ENCODE results near the gene HCN2.

Gene HCN2

DNA sequence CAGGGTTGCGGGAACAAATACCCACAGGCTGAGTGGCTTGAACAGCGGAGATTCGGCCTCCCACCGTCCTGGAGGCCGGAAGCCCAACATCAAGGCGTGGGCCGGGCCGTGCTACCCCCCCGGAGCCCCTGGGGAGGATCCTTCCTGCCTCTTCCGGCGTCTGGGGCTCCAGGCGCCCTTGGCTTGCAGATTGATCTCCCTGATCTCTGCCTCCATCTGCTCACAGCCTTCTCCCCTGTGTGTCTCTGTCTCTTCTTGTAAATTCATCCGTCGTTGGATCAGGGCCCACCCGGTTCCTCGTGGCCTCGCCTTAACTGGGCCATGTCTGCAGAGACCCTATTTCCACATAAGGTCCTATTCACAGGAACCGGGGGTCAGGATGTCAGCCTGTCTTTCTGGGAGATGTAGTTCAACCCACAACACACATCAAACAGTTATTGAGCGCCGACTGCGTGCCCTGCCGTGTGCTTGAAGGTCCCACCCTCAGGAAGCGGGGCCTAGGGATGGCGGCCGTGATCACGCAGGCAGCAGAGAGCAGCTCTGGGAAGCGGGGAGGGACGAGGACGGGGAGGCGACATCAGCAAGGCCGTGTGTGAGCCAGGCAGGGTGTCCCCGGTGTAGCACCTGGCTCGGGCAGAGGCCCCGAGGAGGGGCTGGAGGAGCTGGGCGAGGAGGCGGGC lies 21.3 kb downstream of the HCN2 start:
- no peak overlapping the region for H3K27ac ChIP-seq (ENCODE audit: low read depth, low read length)
- H3K27me3 ChIP-seq (ENCODE audit: control insufficient read depth in 1 of 2, insufficient read depth in 2 of 2, low read length in 2 of 2), result peaks cover 0 to 31% of the 10 kb centered on the region in 2 donors
- no peak overlapping the region for H3K4me3 ChIP-seq (ENCODE audit: low read depth in 1 of 2, low read length in 2 of 2)
- no peaks in the 10 kb centered on the region for H3K36me3 ChIP-seq (ENCODE audit: insufficient read depth, low read length)
- no peaks in the 10 kb centered on the region for H3K9me3 ChIP-seq (ENCODE audit: low read length)
- no peak overlapping the region for H3K9ac ChIP-seq (ENCODE audit: low read length)
- H3K4me1 ChIP-seq (ENCODE audit: insufficient read depth, low read length), result no peaks in the 10 kb centered on the region

DNA sequence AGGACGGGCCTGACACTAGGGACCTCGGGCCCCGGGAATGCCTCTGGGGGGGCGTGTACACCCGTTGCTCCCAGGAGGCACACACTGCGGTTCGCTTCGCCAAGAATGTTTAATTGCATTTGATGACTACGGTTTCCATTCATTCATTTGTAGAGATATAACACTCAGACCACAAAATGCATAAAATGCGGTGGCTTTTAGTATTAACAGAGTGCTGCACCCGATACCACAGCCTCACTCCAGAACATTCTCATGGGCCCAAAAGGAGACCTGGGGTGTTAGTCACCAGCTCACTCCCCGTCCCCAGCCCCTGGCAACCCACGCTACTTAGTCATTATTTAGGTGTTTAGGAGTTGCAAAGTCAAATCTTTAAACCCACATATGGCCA lies 21.8 kb downstream of the HCN2 start:
- Histone ChIP-seq H3K27me3 (ENCODE audit: control insufficient read depth in 1 of 2, insufficient read depth in 2 of 2, low read length in 2 of 2) (peaks cover 0 to 31% of the 10 kb centered on the region in 2 donors), H3K9ac (ENCODE audit: low read length) (no peak overlapping the region), H3K9me3 (ENCODE audit: low read length) (no peaks in the 10 kb centered on the region), H3K36me3 (ENCODE audit: insufficient read depth, low read length) (no peaks in the 10 kb centered on the region), H3K4me1 (ENCODE audit: insufficient read depth, low read length) (no peaks in the 10 kb centered on the region), H3K4me3 (ENCODE audit: low read depth in 1 of 2, low read length in 2 of 2) (no peak overlapping the region), H3K27ac (ENCODE audit: low read depth, low read length) (no peak overlapping the region)

DNA sequence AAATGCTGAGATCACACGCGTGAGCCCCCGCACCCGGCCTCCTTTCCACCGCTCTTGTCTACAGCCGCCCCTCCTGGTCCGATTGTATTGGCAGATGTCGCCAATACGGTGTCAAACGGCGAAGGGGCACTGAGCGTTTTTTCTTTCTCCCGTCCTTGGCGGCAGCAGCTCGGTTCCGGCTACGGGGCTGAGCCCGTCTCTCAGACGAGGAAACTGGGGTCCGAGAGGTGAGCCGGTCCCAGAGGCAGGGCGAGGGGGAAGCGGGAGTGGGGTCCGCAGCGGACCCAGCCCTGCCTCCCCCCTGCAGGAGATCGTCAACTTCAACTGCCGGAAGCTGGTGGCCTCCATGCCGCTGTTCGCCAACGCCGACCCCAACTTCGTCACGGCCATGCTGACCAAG lies 23.3 kb downstream of the HCN2 start:
- Histone ChIP-seq H3K9me3 (ENCODE audit: low read length) (no peaks in the 10 kb centered on the region), H3K4me3 (ENCODE audit: low read depth in 1 of 2, low read length in 2 of 2) (no peak overlapping the region), H3K9ac (ENCODE audit: low read length) (no peak overlapping the region), H3K27me3 (ENCODE audit: control insufficient read depth in 1 of 2, insufficient read depth in 2 of 2, low read length in 2 of 2) (peaks cover 0 to 39% of the 10 kb centered on the region in 2 donors), H3K27ac (ENCODE audit: low read depth, low read length) (no peak overlapping the region), H3K36me3 (ENCODE audit: insufficient read depth, low read length) (no peaks in the 10 kb centered on the region), H3K4me1 (ENCODE audit: insufficient read depth, low read length) (no peaks in the 10 kb centered on the region)

DNA sequence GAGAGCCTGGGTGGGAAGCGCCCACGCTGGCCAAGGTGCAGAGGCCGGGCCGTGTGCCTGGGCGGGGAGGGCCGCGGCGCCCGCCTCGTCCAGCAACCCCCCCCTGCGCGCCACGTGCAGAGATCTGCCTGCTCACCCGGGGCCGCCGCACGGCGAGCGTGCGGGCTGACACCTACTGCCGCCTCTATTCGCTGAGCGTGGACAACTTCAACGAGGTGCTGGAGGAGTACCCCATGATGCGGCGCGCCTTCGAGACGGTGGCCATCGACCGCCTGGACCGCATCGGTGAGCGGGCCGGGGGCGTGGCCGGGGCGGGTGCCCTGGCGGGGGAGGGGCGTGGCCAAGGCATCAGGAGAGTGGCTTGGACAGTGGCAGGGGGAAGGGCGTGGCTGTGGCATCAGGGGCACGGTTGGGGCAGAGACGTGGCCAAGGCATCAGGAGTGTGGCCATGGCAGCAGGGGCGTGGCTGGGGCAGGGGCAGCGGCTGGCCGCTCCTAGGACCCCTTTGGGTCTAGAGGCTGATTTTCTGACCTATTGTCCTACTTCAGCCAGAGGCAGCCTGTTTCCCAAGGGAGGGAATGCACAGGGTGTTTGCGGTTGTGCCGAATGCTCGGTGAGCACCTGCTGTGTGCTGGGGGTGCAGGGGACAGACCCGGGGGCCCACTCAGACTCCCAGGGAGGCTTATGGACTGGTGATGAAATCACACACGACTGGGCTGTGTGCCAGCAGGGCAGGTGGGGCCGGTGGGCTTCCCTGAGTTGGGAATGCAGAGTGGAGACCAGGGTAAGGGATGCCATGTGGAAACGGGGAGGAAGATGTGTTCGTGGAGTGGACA lies 24.3 kb downstream of the HCN2 start:
- Histone ChIP-seq H3K9me3 (ENCODE audit: low read length) (no peaks in the 10 kb centered on the region), H3K36me3 (ENCODE audit: insufficient read depth, low read length) (no peaks in the 10 kb centered on the region), H3K4me3 (ENCODE audit: low read depth in 1 of 2, low read length in 2 of 2) (no peak overlapping the region), H3K4me1 (ENCODE audit: insufficient read depth, low read length) (no peaks in the 10 kb centered on the region), H3K27ac (ENCODE audit: low read depth, low read length) (no peak overlapping the region), H3K27me3 (ENCODE audit: control insufficient read depth in 1 of 2, insufficient read depth in 2 of 2, low read length in 2 of 2) (peaks cover 0 to 34% of the 10 kb centered on the region in 2 donors), H3K9ac (ENCODE audit: low read length) (no peak overlapping the region)

DNA sequence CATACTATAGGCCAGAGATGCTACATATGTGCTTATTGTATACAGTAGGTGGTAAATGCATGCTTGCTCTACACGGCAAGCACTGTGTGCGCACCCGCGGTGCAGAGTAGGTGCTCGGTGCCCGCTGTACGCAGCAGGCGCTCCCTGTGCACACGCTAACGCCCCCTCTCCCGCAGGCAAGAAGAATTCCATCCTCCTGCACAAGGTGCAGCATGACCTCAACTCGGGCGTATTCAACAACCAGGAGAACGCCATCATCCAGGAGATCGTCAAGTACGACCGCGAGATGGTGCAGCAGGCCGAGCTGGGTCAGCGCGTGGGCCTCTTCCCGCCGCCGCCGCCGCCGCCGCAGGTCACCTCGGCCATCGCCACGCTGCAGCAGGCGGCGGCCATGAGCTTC lies 25.9 kb downstream of the HCN2 start:
- H3K9me3 ChIP-seq (ENCODE audit: low read length), result no peaks in the 10 kb centered on the region
- peaks cover 7% of the 10 kb centered on the region for H3K36me3 ChIP-seq (ENCODE audit: insufficient read depth, low read length)
- no peak overlapping the region for H3K27ac ChIP-seq (ENCODE audit: low read depth, low read length)
- no peak overlapping the region for H3K9ac ChIP-seq (ENCODE audit: low read length)
- H3K27me3 ChIP-seq (ENCODE audit: control insufficient read depth in 1 of 2, insufficient read depth in 2 of 2, low read length in 2 of 2), result peaks cover 0 to 30% of the 10 kb centered on the region in 2 donors
- no peak overlapping the region for H3K4me3 ChIP-seq (ENCODE audit: low read depth in 1 of 2, low read length in 2 of 2)
- H3K4me1 ChIP-seq (ENCODE audit: insufficient read depth, low read length), result no peaks in the 10 kb centered on the region

DNA sequence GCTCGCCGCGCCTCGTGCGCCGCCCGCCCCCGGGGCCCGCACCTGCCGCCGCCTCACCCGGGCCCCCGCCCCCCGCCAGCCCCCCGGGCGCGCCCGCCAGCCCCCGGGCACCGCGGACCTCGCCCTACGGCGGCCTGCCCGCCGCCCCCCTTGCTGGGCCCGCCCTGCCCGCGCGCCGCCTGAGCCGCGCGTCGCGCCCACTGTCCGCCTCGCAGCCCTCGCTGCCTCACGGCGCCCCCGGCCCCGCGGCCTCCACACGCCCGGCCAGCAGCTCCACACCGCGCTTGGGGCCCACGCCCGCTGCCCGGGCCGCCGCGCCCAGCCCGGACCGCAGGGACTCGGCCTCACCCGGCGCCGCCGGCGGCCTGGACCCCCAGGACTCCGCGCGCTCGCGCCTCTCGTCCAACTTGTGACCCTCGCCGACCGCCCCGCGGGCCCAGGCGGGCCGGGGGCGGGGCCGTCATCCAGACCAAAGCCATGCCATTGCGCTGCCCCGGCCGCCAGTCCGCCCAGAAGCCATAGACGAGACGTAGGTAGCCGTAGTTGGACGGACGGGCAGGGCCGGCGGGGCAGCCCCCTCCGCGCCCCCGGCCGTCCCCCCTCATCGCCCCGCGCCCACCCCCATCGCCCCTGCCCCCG lies 26.5 kb downstream of the HCN2 start:
- Histone ChIP-seq H3K27ac (ENCODE audit: low read depth, low read length) (no peak overlapping the region), H3K4me3 (ENCODE audit: low read depth in 1 of 2, low read length in 2 of 2) (no peak overlapping the region), H3K36me3 (ENCODE audit: insufficient read depth, low read length) (peaks cover 7% of the 10 kb centered on the region), H3K9me3 (ENCODE audit: low read length) (no peaks in the 10 kb centered on the region), H3K4me1 (ENCODE audit: insufficient read depth, low read length) (no peaks in the 10 kb centered on the region), H3K27me3 (ENCODE audit: control insufficient read depth in 1 of 2, insufficient read depth in 2 of 2, low read length in 2 of 2) (peaks cover 0 to 30% of the 10 kb centered on the region in 2 donors), H3K9ac (ENCODE audit: low read length) (no peak overlapping the region)

DNA sequence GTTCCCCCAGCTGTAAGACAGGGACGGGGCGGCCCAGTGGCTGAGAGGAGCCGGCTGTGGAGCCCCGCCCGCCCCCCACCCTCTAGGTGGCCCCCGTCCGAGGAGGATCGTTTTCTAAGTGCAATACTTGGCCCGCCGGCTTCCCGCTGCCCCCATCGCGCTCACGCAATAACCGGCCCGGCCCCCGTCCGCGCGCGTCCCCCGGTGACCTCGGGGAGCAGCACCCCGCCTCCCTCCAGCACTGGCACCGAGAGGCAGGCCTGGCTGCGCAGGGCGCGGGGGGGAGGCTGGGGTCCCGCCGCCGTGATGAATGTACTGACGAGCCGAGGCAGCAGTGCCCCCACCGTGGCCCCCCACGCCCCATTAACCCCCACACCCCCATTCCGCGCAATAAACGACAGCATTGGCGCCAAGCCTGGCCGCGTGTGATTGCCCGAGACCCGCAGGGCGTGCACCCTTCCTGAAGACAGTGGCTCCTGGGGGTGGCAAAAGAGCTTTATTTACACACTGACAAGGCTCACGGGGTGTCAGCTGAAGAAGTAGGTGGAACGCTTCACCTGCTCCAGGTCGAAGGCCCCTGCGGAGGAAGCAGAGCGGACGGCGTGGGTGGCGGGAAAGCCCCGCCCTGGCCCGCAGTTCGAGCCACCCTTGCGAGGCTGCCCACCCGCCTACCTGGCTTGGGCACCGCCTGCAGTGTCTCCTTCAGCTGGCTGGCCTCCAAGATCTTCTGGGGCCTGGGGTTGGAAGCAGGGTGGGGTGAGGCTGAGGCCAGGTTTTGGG lies 27.3 kb downstream of the HCN2 start:
- no peaks in the 10 kb centered on the region for H3K9me3 ChIP-seq (ENCODE audit: low read length)
- peaks cover 7% of the 10 kb centered on the region for H3K36me3 ChIP-seq (ENCODE audit: insufficient read depth, low read length)
- H3K27me3 ChIP-seq (ENCODE audit: control insufficient read depth in 1 of 2, insufficient read depth in 2 of 2, low read length in 2 of 2), result peaks cover 0 to 30% of the 10 kb centered on the region in 2 donors
- H3K9ac ChIP-seq (ENCODE audit: low read length), result no peak overlapping the region
- H3K4me3 ChIP-seq (ENCODE audit: low read depth in 1 of 2, low read length in 2 of 2), result no peak overlapping the region
- no peaks in the 10 kb centered on the region for H3K4me1 ChIP-seq (ENCODE audit: insufficient read depth, low read length)
- no peak overlapping the region for H3K27ac ChIP-seq (ENCODE audit: low read depth, low read length)

DNA sequence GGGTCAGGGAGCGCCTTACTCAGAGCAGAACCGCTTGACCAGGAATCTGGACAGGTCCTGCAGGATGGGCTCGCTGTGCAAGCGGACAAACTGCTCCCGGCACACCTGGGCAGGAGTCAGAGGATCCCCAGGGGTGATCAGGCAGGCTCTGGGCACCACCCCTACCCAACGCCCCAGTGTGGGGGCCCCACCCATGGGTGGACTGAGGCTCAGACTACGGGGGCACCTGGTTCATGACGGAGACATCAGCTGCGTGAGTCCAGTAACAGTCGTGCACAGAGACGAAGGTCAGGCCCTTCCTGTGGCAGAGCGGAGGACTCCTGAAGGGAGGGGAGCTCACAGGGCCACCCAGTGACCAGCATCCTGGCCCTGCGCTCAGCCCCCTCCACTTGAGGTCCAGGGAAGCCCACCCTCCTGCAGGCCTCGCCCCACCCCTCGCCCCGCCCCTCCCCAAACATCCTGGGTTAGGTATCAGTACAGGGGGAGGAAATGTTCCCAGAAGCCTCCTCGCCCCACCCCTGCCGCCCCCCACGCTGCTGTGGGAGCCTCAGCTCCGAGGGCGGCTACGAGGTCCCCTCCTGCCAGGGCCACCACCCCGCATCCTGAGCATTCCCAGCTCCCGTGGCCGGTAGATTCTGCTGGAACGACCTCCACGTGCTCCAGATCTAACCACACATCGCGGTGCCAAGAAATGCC lies 28.0 kb downstream of the HCN2 start:
- Histone ChIP-seq H3K27ac (ENCODE audit: low read depth, low read length) (no peak overlapping the region), H3K9me3 (ENCODE audit: low read length) (no peaks in the 10 kb centered on the region), H3K4me3 (ENCODE audit: low read depth in 1 of 2, low read length in 2 of 2) (no peak overlapping the region), H3K4me1 (ENCODE audit: insufficient read depth, low read length) (no peaks in the 10 kb centered on the region), H3K36me3 (ENCODE audit: insufficient read depth, low read length) (peaks cover 7% of the 10 kb centered on the region), H3K27me3 (ENCODE audit: control insufficient read depth in 1 of 2, insufficient read depth in 2 of 2, low read length in 2 of 2) (peaks cover 0 to 30% of the 10 kb centered on the region in 2 donors), H3K9ac (ENCODE audit: low read length) (no peak overlapping the region)

DNA sequence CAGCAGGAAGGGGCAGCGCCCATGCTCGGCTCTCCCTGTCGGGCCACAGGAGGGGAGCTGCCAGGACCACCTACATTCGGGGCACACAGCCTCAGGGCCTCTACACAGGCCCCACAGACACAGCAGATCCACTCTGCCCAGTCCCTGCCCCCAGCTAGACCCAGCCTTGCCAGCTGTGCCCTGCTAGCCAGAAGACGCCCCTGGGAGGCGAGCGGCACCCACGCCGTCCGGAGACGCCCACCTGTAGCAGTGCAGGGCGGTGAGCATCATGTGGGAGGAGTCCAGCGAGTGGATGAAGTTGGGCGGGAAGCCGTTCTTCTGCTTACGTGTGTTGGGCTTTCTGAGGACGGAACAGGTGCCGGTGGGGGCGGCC lies 28.6 kb downstream of the HCN2 start:
- H3K36me3 ChIP-seq (ENCODE audit: insufficient read depth, low read length), result peaks cover 7% of the 10 kb centered on the region
- H3K4me3 ChIP-seq (ENCODE audit: low read depth in 1 of 2, low read length in 2 of 2), result no peak overlapping the region

DNA sequence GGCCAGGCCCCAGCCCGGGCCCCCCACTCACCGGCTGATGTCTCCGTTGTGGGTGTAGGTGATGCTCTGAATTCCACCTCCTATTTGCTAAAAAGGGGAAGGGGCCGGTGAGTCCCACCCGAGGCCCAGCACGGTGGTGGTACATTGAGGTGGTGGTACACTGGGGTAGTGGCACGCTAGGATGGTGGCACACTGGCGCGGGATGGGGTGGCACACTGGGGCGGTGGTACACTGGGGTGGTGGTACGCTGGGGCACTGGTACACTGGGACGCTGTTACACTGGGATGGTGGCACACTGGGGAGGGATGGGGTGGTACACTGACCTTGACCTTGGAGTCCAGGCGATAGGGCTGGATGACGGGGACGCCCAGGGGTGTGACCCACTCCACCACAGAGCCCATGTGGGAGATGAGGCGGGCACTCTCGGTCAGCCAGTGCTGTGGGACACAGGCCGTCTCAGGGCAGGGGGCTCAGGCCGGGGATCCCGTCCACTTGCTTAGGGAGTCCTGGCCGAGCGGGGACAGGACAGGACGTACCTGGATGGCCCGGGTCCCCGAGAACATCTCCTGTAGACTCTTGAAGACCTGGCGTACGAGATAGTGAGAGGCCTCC lies 29.1 kb downstream of the HCN2 start:
- no peak overlapping the region for H3K4me3 ChIP-seq (ENCODE audit: low read depth in 1 of 2, low read length in 2 of 2)
- H3K9ac ChIP-seq (ENCODE audit: low read length), result no peak overlapping the region
- H3K9me3 ChIP-seq (ENCODE audit: low read length), result no peaks in the 10 kb centered on the region
- H3K36me3 ChIP-seq (ENCODE audit: insufficient read depth, low read length), result peaks cover 7% of the 10 kb centered on the region
- H3K4me1 ChIP-seq (ENCODE audit: insufficient read depth, low read length), result no peaks in the 10 kb centered on the region
- H3K27me3 ChIP-seq (ENCODE audit: control insufficient read depth in 1 of 2, insufficient read depth in 2 of 2, low read length in 2 of 2), result peaks cover 0 to 28% of the 10 kb centered on the region in 2 donors
- H3K27ac ChIP-seq (ENCODE audit: low read depth, low read length), result no peak overlapping the region

More for the DNA sequence above, 28.6 kb downstream of the HCN2 start:
- Histone ChIP-seq H3K27me3 (ENCODE audit: control insufficient read depth in 1 of 2, insufficient read depth in 2 of 2, low read length in 2 of 2) (peaks cover 0 to 30% of the 10 kb centered on the region in 2 donors), H3K9me3 (ENCODE audit: low read length) (no peaks in the 10 kb centered on the region), H3K4me1 (ENCODE audit: insufficient read depth, low read length) (no peaks in the 10 kb centered on the region), H3K27ac (ENCODE audit: low read depth, low read length) (no peak overlapping the region), H3K9ac (ENCODE audit: low read length) (no peak overlapping the region)
